Measurements from ENCODE around the gene CYP19A1.

Gene CYP19A1

GRCh38 chr15:51266656-51267050 is 71.7 kb downstream of the CYP19A1 start:
- TF ChIP-seq REST (IDR thresholded peaks at IDR 0.05; ENCODE audit: insufficient read depth in 1 of 2, low read depth in 2 of 2, low read length in 2 of 2): no peak
- no peak for TF ChIP-seq TAF1 (IDR thresholded peaks at IDR 0.05; ENCODE audit: borderline replicate concordance, insufficient read depth, low read length)
- no peak for TF ChIP-seq SIN3A (IDR thresholded peaks at IDR 0.05; ENCODE audit: borderline replicate concordance, insufficient read depth, low read length)
- TF ChIP-seq POLR2AphosphoS5 (IDR thresholded peaks at IDR 0.05; ENCODE audit: low read depth, low read length): no peak
- no peak for TF ChIP-seq FOXP2 (optimal IDR thresholded peaks at IDR 0.05; ENCODE audit: borderline replicate concordance, extremely low read depth, extremely low read length, insufficient read depth)

- TF ChIP-seq SIN3A (IDR thresholded peaks at IDR 0.05; ENCODE audit: borderline replicate concordance, insufficient read depth, low read length) (no peak), POLR2AphosphoS5 (IDR thresholded peaks at IDR 0.05; ENCODE audit: low read depth, low read length) (no peak), TAF1 (IDR thresholded peaks at IDR 0.05; ENCODE audit: borderline replicate concordance, insufficient read depth, low read length) (no peak)
Measured at GRCh38 chr15:51265037-51265555, 73.3 kb downstream of the CYP19A1 start.

- TF ChIP-seq TAF1 (IDR thresholded peaks at IDR 0.05; ENCODE audit: borderline replicate concordance, insufficient read depth, low read length): no peak
Measured at GRCh38 chr15:51263726-51264125, 74.7 kb downstream of the CYP19A1 start.

- TF ChIP-seq TAF1 (IDR thresholded peaks at IDR 0.05; ENCODE audit: borderline replicate concordance, insufficient read depth, low read length) (no peak), REST (IDR thresholded peaks at IDR 0.05; ENCODE audit: insufficient read depth in 1 of 2, low read depth in 2 of 2, low read length in 2 of 2) (no peak), POLR2AphosphoS5 (IDR thresholded peaks at IDR 0.05; ENCODE audit: low read depth, low read length) (no peak), SIN3A (IDR thresholded peaks at IDR 0.05; ENCODE audit: borderline replicate concordance, insufficient read depth, low read length) (no peak), FOXP2 (optimal IDR thresholded peaks at IDR 0.05; ENCODE audit: borderline replicate concordance, extremely low read depth, extremely low read length, insufficient read depth) (no peak)
Measured at GRCh38 chr15:51263116-51263515, 75.3 kb downstream of the CYP19A1 start.

GRCh38 chr15:51262463-51262862 is 75.9 kb downstream of the CYP19A1 start:
- TF ChIP-seq POLR2AphosphoS5 (IDR thresholded peaks at IDR 0.05; ENCODE audit: low read depth, low read length): no peak
- no peak for TF ChIP-seq SIN3A (IDR thresholded peaks at IDR 0.05; ENCODE audit: borderline replicate concordance, insufficient read depth, low read length)
- no peak for TF ChIP-seq REST (IDR thresholded peaks at IDR 0.05; ENCODE audit: insufficient read depth in 1 of 2, low read depth in 2 of 2, low read length in 2 of 2)
- TF ChIP-seq TAF1 (IDR thresholded peaks at IDR 0.05; ENCODE audit: borderline replicate concordance, insufficient read depth, low read length): no peak
- no peak for TF ChIP-seq FOXP2 (optimal IDR thresholded peaks at IDR 0.05; ENCODE audit: borderline replicate concordance, extremely low read depth, extremely low read length, insufficient read depth)

- TF ChIP-seq POLR2AphosphoS5 (IDR thresholded peaks at IDR 0.05; ENCODE audit: low read depth, low read length): no peak
- TF ChIP-seq REST (IDR thresholded peaks at IDR 0.05; ENCODE audit: insufficient read depth in 1 of 2, low read depth in 2 of 2, low read length in 2 of 2): no peak
- no peak for TF ChIP-seq FOXP2 (optimal IDR thresholded peaks at IDR 0.05; ENCODE audit: borderline replicate concordance, extremely low read depth, extremely low read length, insufficient read depth)
- TF ChIP-seq TAF1 (IDR thresholded peaks at IDR 0.05; ENCODE audit: borderline replicate concordance, insufficient read depth, low read length): no peak
- TF ChIP-seq SIN3A (IDR thresholded peaks at IDR 0.05; ENCODE audit: borderline replicate concordance, insufficient read depth, low read length): no peak
Measured at GRCh38 chr15:51260202-51260601, 78.2 kb downstream of the CYP19A1 start.

Measured in PFSK-1 (cell line).